AG04450 (cell line): ENCODE measurements around the gene IGFBP1. TPM values are rescaled to one million over a fixed set of nuclear protein-coding genes. Genes with fewer than 3 reads are reported as not detected.
A peak's percentile ranks its signal among the peaks of the same experiment; 100 is the strongest.

ENCODE experiments used
- CTCF ChIA-PET: fragments of 300-600, 350-600 bp; formaldehyde crosslinking; extraction: SDS; loops from one replicate; lab custom pipeline; 2022; ENCODE audit warnings: antibody characterized with exemption, inconsistent platforms; lab: Charles Lee
- POLR2A ChIA-PET: fragments of 350-600 bp; formaldehyde crosslinking; extraction: SDS; loops from one replicate; lab custom pipeline; 2021; ENCODE audit warnings: antibody characterized with exemption, inconsistent platforms; lab: Yijun Ruan, JAX
- DNase-seq: peaks from one replicate; pipeline ENCODE4 v3.0.0-alpha.2; 2011; ENCODE audit warnings: low read depth, low spot score
- H3K27ac ChIP-seq: one replicate; pipeline ENCODE4 v1.5.1; 2012; ENCODE audit warnings: low read depth, low read length, control low read depth
- H3K27me3 ChIP-seq: one replicate; pipeline ENCODE4 v1.6.0; 2012; ENCODE audit warnings: low read length; ENCODE audit not compliant: control insufficient read depth, insufficient read depth
- H3K4me3 ChIP-seq: 2 replicates; pipeline ENCODE4 v1.5.1; 2011; ENCODE audit warnings: mild to moderate bottlenecking, low read depth, low read length, control low read depth
- H3K9me3 ChIP-seq: 2 replicates; pipeline ENCODE4 v1.5.1; 2012; ENCODE audit warnings: low read length; ENCODE audit not compliant: control insufficient read depth, insufficient read depth
- polyA plus RNA-seq: library from polyadenylated mRNA; depleted of rRNA; stranded (reverse); fragments of >200 nt; gene quantifications from 2 replicates; pipeline ENCODE4 v1.2.3, GENCODE V29; 2011
- TF ChIP-seq, protein P1 (sequence below): IDR thresholded peaks from 2 replicates; pipeline ENCODE4 v1.5.1; 2011; ENCODE audit warnings: low read depth, low read length, control low read depth, inconsistent platforms

The IGFBP1 gene
- polyA plus RNA-seq, 1 experiment: 0.07 TPM

DNA sequence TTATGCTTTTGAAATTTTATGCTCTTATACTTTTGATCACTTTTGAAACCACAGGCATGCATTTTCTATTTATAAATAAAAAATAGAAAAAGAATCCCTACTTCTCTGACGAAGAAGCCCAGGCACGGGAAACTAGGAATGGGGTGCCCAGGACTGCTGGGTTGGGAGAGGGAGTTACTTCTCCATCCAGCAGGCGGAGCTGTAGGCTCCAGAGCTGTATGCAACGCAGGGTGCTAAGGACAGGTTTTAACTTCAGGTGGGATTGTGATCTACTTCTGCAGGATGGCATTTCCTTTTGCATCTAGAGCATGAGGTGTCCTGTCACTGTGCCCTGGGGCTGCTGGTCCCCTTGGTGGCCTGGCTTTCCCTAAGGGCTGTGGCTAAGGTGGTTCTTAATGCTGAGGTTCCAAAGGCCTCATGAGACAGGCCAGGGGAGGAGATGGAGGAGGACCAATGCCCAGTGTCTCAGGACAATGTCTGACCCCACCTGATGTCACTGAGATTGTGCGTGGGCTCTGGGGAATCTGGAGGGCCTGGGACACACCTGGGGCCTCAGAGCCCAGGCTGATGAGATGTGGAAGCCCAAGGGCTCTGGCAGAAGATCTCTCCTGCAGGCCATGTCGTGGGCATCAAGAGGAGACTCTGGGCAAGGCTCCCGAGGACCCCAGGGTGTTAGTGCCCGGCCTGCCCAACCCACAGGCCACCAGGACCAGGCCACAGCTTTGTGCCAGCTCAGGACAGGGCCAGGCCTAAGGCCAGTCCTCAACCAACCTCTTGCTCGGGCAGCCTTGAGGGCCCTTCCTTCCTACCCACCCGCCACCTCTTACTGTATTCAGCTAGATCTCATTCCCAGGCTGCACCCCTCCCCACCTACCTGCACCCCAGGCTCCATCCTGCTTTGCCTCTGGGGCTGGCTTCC lies 15.9 kb upstream of the IGFBP1 start:
- no peaks in the 10 kb centered on the region for H3K27me3 ChIP-seq
- H3K4me3 ChIP-seq: no peak overlapping the region
- TF ChIP-seq, protein P1, sequence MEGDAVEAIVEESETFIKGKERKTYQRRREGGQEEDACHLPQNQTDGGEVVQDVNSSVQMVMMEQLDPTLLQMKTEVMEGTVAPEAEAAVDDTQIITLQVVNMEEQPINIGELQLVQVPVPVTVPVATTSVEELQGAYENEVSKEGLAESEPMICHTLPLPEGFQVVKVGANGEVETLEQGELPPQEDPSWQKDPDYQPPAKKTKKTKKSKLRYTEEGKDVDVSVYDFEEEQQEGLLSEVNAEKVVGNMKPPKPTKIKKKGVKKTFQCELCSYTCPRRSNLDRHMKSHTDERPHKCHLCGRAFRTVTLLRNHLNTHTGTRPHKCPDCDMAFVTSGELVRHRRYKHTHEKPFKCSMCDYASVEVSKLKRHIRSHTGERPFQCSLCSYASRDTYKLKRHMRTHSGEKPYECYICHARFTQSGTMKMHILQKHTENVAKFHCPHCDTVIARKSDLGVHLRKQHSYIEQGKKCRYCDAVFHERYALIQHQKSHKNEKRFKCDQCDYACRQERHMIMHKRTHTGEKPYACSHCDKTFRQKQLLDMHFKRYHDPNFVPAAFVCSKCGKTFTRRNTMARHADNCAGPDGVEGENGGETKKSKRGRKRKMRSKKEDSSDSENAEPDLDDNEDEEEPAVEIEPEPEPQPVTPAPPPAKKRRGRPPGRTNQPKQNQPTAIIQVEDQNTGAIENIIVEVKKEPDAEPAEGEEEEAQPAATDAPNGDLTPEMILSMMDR: peak; percentile 57
- POLR2A ChIA-PET: no interaction called here
- CTCF ChIA-PET: interaction anchor here (1.3 kb wide), 1 partner anchor 18 kb away, joined by 3 read pairs; no protein-coding TSS in a partner anchor
- no peak for DNase-seq
- H3K9me3 ChIP-seq: peaks cover 8% of the 10 kb centered on the region
- H3K27ac ChIP-seq: no peak overlapping the region

GRCh38 chr7:45873035-45873354 lies 15.3 kb upstream of the IGFBP1 start, which contains the start of gene CCDC201:
TSS of gene CCDC201 (minus strand) at chr7:45873082. CDS start at chr7:45873007, 75 bp downstream.
- POLR2A ChIA-PET: no interaction called here
- no peak within 1 kb of the TSS for H3K4me3 ChIP-seq
- H3K27ac ChIP-seq: no peak within 1 kb of the TSS
- CTCF ChIA-PET: interaction anchor here (0.7 kb wide), 2 partner anchors 195 to 1695 kb away, joined by 3 read pairs; no protein-coding TSS in a partner anchor
- peaks cover 12% of the 10 kb centered on the region for H3K9me3 ChIP-seq
- DNase-seq: no peak
- TF ChIP-seq, protein P1: no peak
- no peaks in the 10 kb centered on the region for H3K27me3 ChIP-seq

GRCh38 chr7:45873355-45873754 lies 14.9 kb upstream of the IGFBP1 start:
- Histone ChIP-seq H3K27ac (no peak overlapping the region), H3K4me3 (no peak overlapping the region), H3K9me3 (peaks cover 14% of the 10 kb centered on the region), H3K27me3 (no peaks in the 10 kb centered on the region)
- ChIA-PET CTCF (interaction anchor here (0.7 kb wide), 2 partner anchors 195 to 1695 kb away, joined by 3 read pairs; no protein-coding TSS in a partner anchor), POLR2A (no interaction called here)
- TF ChIP-seq, protein P1: no peak
- no peak for DNase-seq

DNA sequence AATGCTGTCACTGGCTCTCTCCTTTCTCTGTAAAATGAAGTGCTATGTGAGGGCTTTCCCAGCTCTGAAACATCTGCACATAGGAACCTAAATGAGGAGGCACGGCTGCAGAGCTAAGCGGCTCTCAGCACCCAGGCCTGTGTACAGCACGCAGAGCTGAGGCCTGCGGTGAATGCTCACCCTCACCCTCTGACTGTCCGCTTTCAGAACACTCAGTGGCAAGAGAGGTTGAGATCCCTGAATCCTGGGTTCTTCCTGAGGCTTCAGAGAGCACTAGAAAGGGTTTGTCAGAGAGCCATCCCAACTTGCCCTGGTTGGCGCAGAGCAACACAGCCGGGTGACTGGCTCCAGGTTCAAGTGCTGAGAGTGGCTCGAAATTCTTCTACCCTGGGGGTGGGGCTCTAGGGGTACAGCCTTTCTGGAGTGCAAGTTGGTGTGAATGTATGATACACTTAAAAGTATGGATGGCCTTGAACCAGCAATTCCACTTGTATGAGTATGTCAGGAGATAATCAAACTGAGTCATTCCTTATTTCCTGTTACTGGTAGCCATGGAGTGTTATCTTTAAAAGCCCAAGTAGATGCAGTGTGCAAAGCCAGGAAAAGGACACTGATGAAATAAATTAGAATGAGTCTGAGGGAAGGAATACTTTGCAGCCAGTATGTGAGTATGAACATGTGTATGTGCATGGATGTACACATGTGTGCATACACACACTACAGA lies 13.7 kb upstream of the IGFBP1 start:
- H3K4me3 ChIP-seq: no peak overlapping the region
- H3K27ac ChIP-seq: peak overlapping the region; percentile 77
- no peaks in the 10 kb centered on the region for H3K27me3 ChIP-seq
- TF ChIP-seq, protein P1: no peak
- DNase-seq: peak; percentile 45
- ChIA-PET CTCF (no interaction called here), POLR2A (no interaction called here)
- peaks cover 17% of the 10 kb centered on the region for H3K9me3 ChIP-seq

DNA sequence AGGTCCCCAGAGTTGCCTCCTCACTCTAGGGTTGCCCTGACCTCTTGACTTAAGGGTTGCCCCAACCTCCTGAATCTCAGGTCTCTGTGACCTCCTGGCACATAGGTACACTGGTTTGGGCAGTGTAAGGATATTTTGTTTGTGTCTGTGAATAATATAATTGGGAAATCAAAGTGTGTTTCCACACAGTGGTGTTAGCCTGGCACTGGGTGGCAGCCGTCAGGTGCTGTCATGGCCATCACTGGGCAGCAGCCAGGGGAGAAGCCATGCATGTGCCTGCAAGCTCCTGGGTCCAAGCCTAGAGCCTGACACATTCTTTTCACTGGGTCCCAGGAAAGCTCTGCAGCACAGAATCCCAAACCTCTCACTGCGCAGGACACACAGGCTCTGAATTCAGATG lies 11.8 kb upstream of the IGFBP1 start:
- no peak for DNase-seq
- ChIA-PET POLR2A (no interaction called here), CTCF (no interaction called here)
- TF ChIP-seq, protein P1: no peak
- peaks cover 17% of the 10 kb centered on the region for H3K9me3 ChIP-seq
- no peaks in the 10 kb centered on the region for H3K27me3 ChIP-seq
- no peak overlapping the region for H3K4me3 ChIP-seq
- no peak overlapping the region for H3K27ac ChIP-seq
